H9 (cell line): Measurements from ENCODE around the gene PLEKHF1. TPM values are rescaled to one million over a fixed set of nuclear protein-coding genes. Genes with fewer than 3 reads are reported as not detected.

Source experiments
- DNase-seq: peaks from one replicate; pipeline ENCODE4 v3.0.0-alpha.2; 2017
- H2AFZ ChIP-seq: one replicate; pipeline ENCODE4 v1.6.1; 2013; ENCODE audit warnings: mild to moderate bottlenecking, low read length, control low read depth, moderate library complexity
- H2AK5ac ChIP-seq: 2 replicates; pipeline ENCODE4 v1.6.1; 2013; ENCODE audit warnings: low read length, control low read depth, mixed read lengths; ENCODE audit not compliant: insufficient read length
- H2BK120ac ChIP-seq: one replicate; pipeline ENCODE4 v1.6.1; 2013; ENCODE audit warnings: low read depth, mild to moderate bottlenecking, low read length, control low read depth, inconsistent platforms; ENCODE audit not compliant: poor library complexity, severe bottlenecking
- H2BK12ac ChIP-seq: 2 replicates; pipeline ENCODE4 v1.6.1; 2013; ENCODE audit warnings: low read length, control low read depth, mixed read lengths, low read depth; ENCODE audit not compliant: insufficient read length
- H2BK15ac ChIP-seq: 2 replicates; pipeline ENCODE4 v1.6.1; 2013; ENCODE audit warnings: low read depth, low read length, control low read depth
- H2BK20ac ChIP-seq: one replicate; pipeline ENCODE4 v1.6.1; 2013; ENCODE audit warnings: low read depth, mild to moderate bottlenecking, low read length, control low read depth, inconsistent platforms; ENCODE audit not compliant: poor library complexity, severe bottlenecking
- H2BK5ac ChIP-seq: 2 replicates; pipeline ENCODE4 v1.6.1; 2013; ENCODE audit warnings: low read length, control low read depth, mixed read lengths; ENCODE audit not compliant: insufficient read length
- H3K14ac ChIP-seq: 2 replicates; pipeline ENCODE4 v1.6.1; 2013; ENCODE audit warnings: low read length, control low read depth; ENCODE audit not compliant: insufficient read depth
- H3K18ac ChIP-seq: 2 replicates; pipeline ENCODE4 v1.6.1; 2013; ENCODE audit warnings: low read depth, mild to moderate bottlenecking, mixed read lengths, low read length, control low read depth; ENCODE audit not compliant: insufficient read length
- H3K23ac ChIP-seq: 2 replicates; pipeline ENCODE4 v1.6.1; 2013; ENCODE audit warnings: low read length, control low read depth, mixed read lengths, low read depth; ENCODE audit not compliant: insufficient read length
- H3K23me2 ChIP-seq: 2 replicates; pipeline ENCODE4 v1.6.1; 2013; ENCODE audit warnings: low read depth, mild to moderate bottlenecking, mixed read lengths, low read length, control low read depth; ENCODE audit not compliant: insufficient read length, poor library complexity, severe bottlenecking
- H3K27ac ChIP-seq: 2 replicates; pipeline ENCODE4 v1.5.1; 2013; ENCODE audit warnings: low read length, control low read depth, mixed read lengths, low read depth; ENCODE audit not compliant: insufficient read length
- H3K27me3 ChIP-seq: 2 replicates; pipeline ENCODE4 v1.6.1; 2013; ENCODE audit warnings: low read length, control low read depth, inconsistent platforms; ENCODE audit not compliant: insufficient read depth
- H3K4ac ChIP-seq: 2 replicates; pipeline ENCODE4 v1.6.1; 2013; ENCODE audit warnings: low read depth, mild to moderate bottlenecking, control low read depth, inconsistent platforms, low read length, moderate library complexity
- H3K4me1 ChIP-seq: 2 replicates; pipeline ENCODE4 v1.6.1; 2013; ENCODE audit warnings: low read length, control low read depth, inconsistent platforms; ENCODE audit not compliant: insufficient read depth
- H3K4me2 ChIP-seq: 2 replicates; pipeline ENCODE4 v1.6.1; 2013; ENCODE audit warnings: low read length, control low read depth, mixed read lengths; ENCODE audit not compliant: insufficient read length, insufficient read depth
- H3K56ac ChIP-seq: 2 replicates; pipeline ENCODE4 v1.6.1; 2013; ENCODE audit warnings: low read depth, mild to moderate bottlenecking, mixed read lengths, low read length, control low read depth; ENCODE audit not compliant: insufficient read length
- H3K79me1 ChIP-seq: 2 replicates; pipeline ENCODE4 v1.6.1; 2013; ENCODE audit warnings: low read depth, mild to moderate bottlenecking, moderate library complexity, low read length, control low read depth, inconsistent platforms; ENCODE audit not compliant: insufficient read depth, poor library complexity, severe bottlenecking
- H3K79me2 ChIP-seq: 2 replicates; pipeline ENCODE4 v1.6.1; 2013; ENCODE audit warnings: low read length, control low read depth, inconsistent platforms; ENCODE audit not compliant: insufficient read depth
- H3K9ac ChIP-seq: 2 replicates; pipeline ENCODE4 v1.6.1; 2013; ENCODE audit warnings: low read length, control low read depth, mixed read lengths; ENCODE audit not compliant: insufficient read length; ENCODE audit errors: extremely low read depth
- H3K9me3 ChIP-seq: one replicate; pipeline ENCODE4 v1.6.1; 2013; ENCODE audit warnings: low read depth, low read length, inconsistent platforms; ENCODE audit not compliant: control insufficient read depth
- H3T11ph ChIP-seq: one replicate; pipeline ENCODE4 v1.6.1; 2013; ENCODE audit warnings: mild to moderate bottlenecking, low read length, control low read depth, inconsistent platforms
- H4K20me1 ChIP-seq: one replicate; pipeline ENCODE4 v1.6.1; 2013; ENCODE audit not compliant: control insufficient read depth, insufficient read length, insufficient read depth
- H4K5ac ChIP-seq: 2 replicates; pipeline ENCODE4 v1.6.1; 2013; ENCODE audit warnings: low read depth, mild to moderate bottlenecking, mixed read lengths, low read length, control low read depth; ENCODE audit not compliant: insufficient read length
- H4K8ac ChIP-seq: replicated peaks from 2 replicates; pipeline ENCODE4 v1.6.1; 2013; ENCODE audit warnings: low read length, control low read depth, mixed read lengths, low read depth; ENCODE audit not compliant: insufficient read length
- H4K91ac ChIP-seq: 2 replicates; pipeline ENCODE4 v1.6.1; 2013; ENCODE audit warnings: low read depth, mild to moderate bottlenecking, moderate library complexity, mixed read lengths, low read length, control low read depth; ENCODE audit not compliant: insufficient read length
- H3K27ac Mint-ChIP-seq, 3 experiments: 2 replicates in 2 of 3; 3 replicates in 1 of 3; pipeline ENCODE4 v1.8.0; 2020 to 2021; ENCODE audit warnings: mixed read lengths in 3 of 3, mild to moderate bottlenecking in 1 of 3, moderate library complexity in 1 of 3
- H3K27me3 Mint-ChIP-seq: 2 replicates; pipeline ENCODE4 v1.8.0; 2021; ENCODE audit warnings: low read depth, mild to moderate bottlenecking, moderate library complexity, mixed read lengths
- H3K36me3 Mint-ChIP-seq, 3 experiments: 2 replicates in 2 of 3; 3 replicates in 1 of 3; pipeline ENCODE4 v1.8.0; 2020 to 2021; ENCODE audit warnings: low read depth in 3 of 3, mixed read lengths in 3 of 3; ENCODE audit not compliant: insufficient read depth in 1 of 3
- H3K4me1 Mint-ChIP-seq, 2 experiments: 2 replicates each; pipeline ENCODE4 v1.8.0; 2020; ENCODE audit warnings: mixed read lengths in 2 of 2
- H3K4me3 Mint-ChIP-seq, 2 experiments: 2 replicates in 1 of 2; 3 replicates in 1 of 2; pipeline ENCODE4 v1.8.0; 2020 to 2021; ENCODE audit warnings: mild to moderate bottlenecking in 2 of 2, mixed read lengths in 2 of 2, moderate library complexity in 1 of 2
- H3K9me3 Mint-ChIP-seq, 2 experiments: 2 replicates in 1 of 2; 3 replicates in 1 of 2; pipeline ENCODE4 v1.8.0; 2020; ENCODE audit warnings: mild to moderate bottlenecking in 2 of 2, mixed read lengths in 2 of 2, moderate library complexity in 1 of 2
- CTCF ChIP-seq: fragments of 200-600 bp; sonication (generic); conservative IDR thresholded peaks from 3 replicates; pipeline ENCODE4 v1.8.0; 2021; ENCODE audit warnings: antibody characterized with exemption, mild to moderate bottlenecking
- WGBS: extraction: QIAGEN DNeasy Blood & Tissue Kit; methylation state at CpG from one replicate; pipeline ENCODE4 v1.1.7; 2013; ENCODE audit warnings: missing lambda C conversion rate, low lambda C conversion rate, mixed read lengths; ENCODE audit not compliant: insufficient read length; ENCODE audit errors: extremely low coverage; 5-methylcytosine and 5-hydroxymethylcytosine counted together
- total RNA-seq: library from RNA; stranded (reverse); gene quantifications from 2 replicates; pipeline ENCODE4 v1.2.1, GENCODE V29; 2021

PLEKHF1 gene
- total RNA-seq, 1 experiment from 2014 or later: 4.9 TPM

- H3K9ac ChIP-seq: no peak overlapping the region
- no peak overlapping the region for H2AK5ac ChIP-seq
- no peak overlapping the region for H3K23ac ChIP-seq
- H2BK5ac ChIP-seq: no peak overlapping the region
- H3K56ac ChIP-seq: no peak overlapping the region
- H3K79me2 ChIP-seq: no peaks in the 10 kb centered on the region
- H3K14ac ChIP-seq: no peak overlapping the region
- H3K27ac Mint-ChIP-seq: no peak overlapping the region
- WGBS: no CpG with 5 or more reads among the region's 5 CpGs
- no peak overlapping the region for H3K18ac ChIP-seq
- H4K5ac ChIP-seq: no peak overlapping the region
- no peak overlapping the region for H4K8ac ChIP-seq
- no peaks in the 10 kb centered on the region for H4K20me1 ChIP-seq
- no peak overlapping the region for H2AFZ ChIP-seq
- H3K27me3 ChIP-seq: no peaks in the 10 kb centered on the region
- no peak for TF ChIP-seq CTCF
- peaks cover 1% of the 10 kb centered on the region for H3K27me3 Mint-ChIP-seq
- DNase-seq: no peak
- H2BK15ac ChIP-seq: no peak overlapping the region
- H3K4ac ChIP-seq: no peak overlapping the region
- H4K91ac ChIP-seq: no peak overlapping the region
- H3K4me2 ChIP-seq: no peak overlapping the region
- H3K4me1 ChIP-seq: no peaks in the 10 kb centered on the region
- no peak overlapping the region for H3K4me3 Mint-ChIP-seq
- peaks cover 4 to 10% of the 10 kb centered on the region in 2 experiments; a peak in 3 of 5 replicates for H3K9me3 Mint-ChIP-seq
- H3K23me2 ChIP-seq: no peaks in the 10 kb centered on the region
- no peak overlapping the region for H3T11ph ChIP-seq
- H3K79me1 ChIP-seq: no peaks in the 10 kb centered on the region
- no peak overlapping the region for H2BK20ac ChIP-seq
- H2BK120ac ChIP-seq: no peak overlapping the region
- no peaks in the 10 kb centered on the region for H3K9me3 ChIP-seq
- no peak overlapping the region for H3K27ac ChIP-seq
- no peaks in the 10 kb centered on the region for H3K4me1 Mint-ChIP-seq
- H2BK12ac ChIP-seq: no peak overlapping the region
- no peaks in the 10 kb centered on the region; a peak in 2 of 7 replicates for H3K36me3 Mint-ChIP-seq
Observed at GRCh38 chr19:29658221-29658991, 6.9 kb upstream of the PLEKHF1 start.
